Caco-2 (cell line): Measurements from ENCODE around the gene AIFM3. TPM values are rescaled to one million over a fixed set of nuclear protein-coding genes. Genes with fewer than 3 reads are reported as not detected.
"Not testable (repeated sequence)": the region's sequence is repeated elsewhere in the genome, so short reads cannot be mapped to it uniquely, and the experiment has no call there.

Experiments
- BruUV-seq: library from RNA; stranded (reverse); fragments of 400-500 nt; replicated peaks from 2 replicates; lab custom pipeline; 2021; lab: Mats Ljungman, UMichigan
- CTCF ChIA-PET: fragments of 300-600 bp; sonication (Branson Sonifier 250); formaldehyde crosslinking; loops from one replicate; lab custom pipeline; 2022; ENCODE audit warnings: antibody characterized with exemption; lab: Charles Lee
- POLR2A ChIA-PET: fragments of 300-600 bp; sonication (Branson Sonifier 250); formaldehyde crosslinking; loops from one replicate; lab custom pipeline; 2022; ENCODE audit warnings: antibody characterized with exemption; lab: Charles Lee
- DNase-seq, 2 experiments: peaks; one replicate each; pipeline versions ENCODE4 v3.0.0 to v3.0.0-alpha.2; 2020 to 2022
- H3K27me3 ChIP-seq: replicated peaks from 2 replicates; pipeline ENCODE4 v1.6.0; 2011; ENCODE audit warnings: low read length; ENCODE audit not compliant: control insufficient read depth, insufficient read depth
- H3K36me3 ChIP-seq: 2 replicates; pipeline ENCODE4 v1.5.1; 2011; ENCODE audit warnings: low read length; ENCODE audit not compliant: control insufficient read depth, insufficient read depth
- H3K4me1 ChIP-seq: fragments of 250-450 bp; sonication (Bioruptor Pico); 2 replicates; pipeline ENCODE4 v1.5.1; 2020; ENCODE audit warnings: mild to moderate bottlenecking
- H3K4me3 ChIP-seq: 2 replicates; pipeline ENCODE4 v1.5.1; 2011; ENCODE audit warnings: low read depth, mild to moderate bottlenecking, control low read depth, low read length
- H3K9me3 ChIP-seq: fragments of 250-450 bp; sonication (Bioruptor Pico); 2 replicates; pipeline ENCODE4 v1.5.1; 2020; ENCODE audit warnings: mild to moderate bottlenecking, moderate library complexity
- H3K27ac Mint-ChIP-seq: one replicate; pipeline ENCODE4 v1.8.0; 2022; ENCODE audit warnings: mixed read lengths; ENCODE audit not compliant: unreplicated experiment
- H3K27me3 Mint-ChIP-seq: one replicate; pipeline ENCODE4 v1.8.0; 2022; ENCODE audit warnings: mixed read lengths; ENCODE audit not compliant: insufficient read depth, unreplicated experiment
- H3K36me3 Mint-ChIP-seq: one replicate; pipeline ENCODE4 v1.8.0; 2022; ENCODE audit warnings: mild to moderate bottlenecking, mixed read lengths; ENCODE audit not compliant: insufficient read depth, unreplicated experiment
- H3K4me1 Mint-ChIP-seq: one replicate; pipeline ENCODE4 v1.8.0; 2022; ENCODE audit warnings: low read depth, mixed read lengths; ENCODE audit not compliant: unreplicated experiment
- H3K4me3 Mint-ChIP-seq: one replicate; pipeline ENCODE4 v1.8.0; 2022; ENCODE audit warnings: mild to moderate bottlenecking, moderate library complexity, mixed read lengths; ENCODE audit not compliant: unreplicated experiment
- H3K9me3 Mint-ChIP-seq: one replicate; pipeline ENCODE4 v1.8.0; 2022; ENCODE audit warnings: mixed read lengths; ENCODE audit not compliant: unreplicated experiment
- CTCF ChIP-seq, 2 experiments: fragments of 200-600 bp in 1 of 2; IDR thresholded peaks; 1 replicate in 1 of 2; 2 replicates in 1 of 2; pipeline versions ENCODE4 v1.5.1 to v1.8.0; 2011 to 2022; ENCODE audit warnings: antibody characterized with exemption in 1 of 2, control low read depth in 1 of 2, inconsistent platforms in 1 of 2, low read depth in 1 of 2, low read length in 1 of 2, mild to moderate bottlenecking in 1 of 2, moderate library complexity in 1 of 2; ENCODE audit not compliant: insufficient read depth in 1 of 2, severe bottlenecking in 1 of 2, unreplicated experiment in 1 of 2
- intact Hi-C: fragments of 100-400 bp; cut with micrococcal nuclease; formaldehyde crosslinking; loops from one replicate; pipeline ENCODE4 v1.10.0; 2022; ENCODE audit not compliant: unreplicated experiment
- total RNA-seq: library from RNA; stranded (reverse); gene quantifications from 2 replicates; pipeline ENCODE4 v1.2.3, GENCODE V29; 2022

AIFM3 gene
- total RNA-seq, 1 experiment from 2014 or later: 0.73 TPM

DNA sequence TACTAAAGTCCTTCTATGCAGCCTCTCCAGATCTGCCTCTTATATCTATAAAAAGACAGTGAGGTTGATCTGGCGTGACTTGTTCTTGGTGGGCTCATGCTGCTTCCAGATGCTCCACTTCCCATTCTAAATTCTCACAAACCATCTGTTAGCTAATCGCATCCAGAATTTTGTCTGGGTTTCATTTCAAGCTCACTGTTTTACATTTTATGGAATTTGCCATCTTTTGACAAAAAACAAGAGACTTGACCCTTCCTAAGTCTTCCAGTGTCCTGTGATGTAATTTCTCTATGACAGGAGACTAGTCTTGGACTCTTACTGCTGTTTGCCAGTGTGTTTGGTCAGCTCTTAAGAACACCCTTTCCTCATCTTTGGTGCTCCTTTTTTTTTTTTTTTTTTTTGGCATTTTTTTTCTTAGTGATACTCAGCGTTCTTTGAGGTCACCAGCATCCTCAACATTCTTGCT lies 26.8 kb upstream of the AIFM3 start:
- CTCF ChIA-PET: interaction anchor here (0.6 kb wide), 1 partner anchor 55 kb away, joined by 4 read pairs; no protein-coding TSS in a partner anchor
- Mint-ChIP-seq H3K4me1 (peaks cover 31% of the 10 kb centered on the region), H3K4me3 (no peak overlapping the region), H3K9me3 (no peaks in the 10 kb centered on the region), H3K36me3 (peaks cover 66% of the 10 kb centered on the region), H3K27ac (no peak overlapping the region), H3K27me3 (no peaks in the 10 kb centered on the region)
- no peak overlapping the region for H3K4me3 ChIP-seq
- peaks cover 22% of the 10 kb centered on the region for H3K4me1 ChIP-seq
- intact Hi-C loops: no loop called here
- no peaks in the 10 kb centered on the region for H3K36me3 ChIP-seq
- DNase-seq: no peak
- H3K27me3 ChIP-seq: no peaks in the 10 kb centered on the region
- BruUV-seq: no TSS peak
- TF ChIP-seq CTCF (IDR thresholded peaks at IDR 0.05; ENCODE audit: insufficient read depth in 1 of 2, low read depth in 1 of 2, low read length in 1 of 2, severe bottlenecking in 1 of 2, unreplicated experiment in 1 of 2): no peak
- no peaks in the 10 kb centered on the region for H3K9me3 ChIP-seq
- POLR2A ChIA-PET: no interaction called here

DNA sequence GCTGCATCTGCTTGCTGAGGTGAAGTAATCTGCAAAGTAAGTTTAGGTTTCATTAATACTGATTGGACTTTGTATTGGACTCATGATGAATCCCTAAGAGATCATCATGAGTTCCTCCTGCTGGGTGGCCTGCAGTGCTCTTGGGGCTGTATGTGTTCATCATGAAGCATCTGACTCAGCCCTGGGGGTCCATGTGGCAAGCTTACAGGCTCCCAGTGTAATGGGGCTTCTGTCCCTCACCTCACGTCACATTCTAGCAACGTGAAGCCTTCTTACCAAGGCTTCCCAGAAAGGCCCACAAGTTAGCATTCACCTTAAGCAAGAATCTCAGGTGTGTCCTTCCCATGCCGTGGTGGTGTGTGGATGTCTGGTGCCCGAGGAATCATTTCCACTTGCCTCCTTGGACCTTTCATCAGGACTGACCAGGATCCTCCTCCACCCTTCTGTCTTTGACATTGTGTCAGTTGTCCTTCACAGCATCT lies 26.1 kb upstream of the AIFM3 start:
- H3K36me3 Mint-ChIP-seq: peaks cover 60% of the 10 kb centered on the region
- no peak for TF ChIP-seq CTCF (IDR thresholded peaks at IDR 0.05; ENCODE audit: insufficient read depth in 1 of 2, low read depth in 1 of 2, low read length in 1 of 2, severe bottlenecking in 1 of 2, unreplicated experiment in 1 of 2)
- H3K9me3 ChIP-seq: no peaks in the 10 kb centered on the region
- H3K4me1 ChIP-seq: peaks cover 21% of the 10 kb centered on the region
- H3K27ac Mint-ChIP-seq: no peak overlapping the region
- intact Hi-C loops: no loop called here
- ChIA-PET CTCF (no interaction called here), POLR2A (no interaction called here)
- peaks cover 35% of the 10 kb centered on the region for H3K4me1 Mint-ChIP-seq
- no peak overlapping the region for H3K4me3 ChIP-seq
- no TSS peak for BruUV-seq
- H3K36me3 ChIP-seq: no peaks in the 10 kb centered on the region
- no peaks in the 10 kb centered on the region for H3K27me3 ChIP-seq
- H3K27me3 Mint-ChIP-seq: no peaks in the 10 kb centered on the region
- H3K4me3 Mint-ChIP-seq: no peak overlapping the region
- no peak for DNase-seq
- H3K9me3 Mint-ChIP-seq: no peaks in the 10 kb centered on the region

GRCh38 chr22:20942203-20942902 lies 24.7 kb upstream of the AIFM3 start:
- DNase-seq, H3K9me3 Mint-ChIP-seq, H3K4me3 Mint-ChIP-seq, BruUV-seq, H3K27me3 ChIP-seq, intact Hi-C loops, POLR2A ChIA-PET, H3K4me1 ChIP-seq, H3K27ac Mint-ChIP-seq, H3K9me3 ChIP-seq, H3K4me3 ChIP-seq, H3K36me3 ChIP-seq, H3K27me3 Mint-ChIP-seq: not testable (repeated sequence)
- CTCF ChIA-PET: interaction anchor here (0.6 kb wide), 1 partner anchor 122 kb away, joined by 5 read pairs; no protein-coding TSS in a partner anchor
- Mint-ChIP-seq H3K36me3 (peaks cover 57% of the 10 kb centered on the region), H3K4me1 (peaks cover 29% of the 10 kb centered on the region)
